Bone marrow (tissue), 2 donors: ENCODE measurements around the gene GSK3A.

ENCODE experiments used
- DNase-seq, 2 donors: peaks; one replicate each; lab custom pipeline; 2025; lab: John Stamatoyannopoulos, UW

Gene GSK3A

GRCh38 chr19:42281146-42281826 lies 38.9 kb upstream of the GSK3A start:
- DNase-seq, result peak in 1 of 2 donors; percentile 17

GRCh38 chr19:42280815-42281145 lies 38.4 kb upstream of the GSK3A start:
- peak in 1 of 2 donors; percentile 27 for DNase-seq

DNA sequence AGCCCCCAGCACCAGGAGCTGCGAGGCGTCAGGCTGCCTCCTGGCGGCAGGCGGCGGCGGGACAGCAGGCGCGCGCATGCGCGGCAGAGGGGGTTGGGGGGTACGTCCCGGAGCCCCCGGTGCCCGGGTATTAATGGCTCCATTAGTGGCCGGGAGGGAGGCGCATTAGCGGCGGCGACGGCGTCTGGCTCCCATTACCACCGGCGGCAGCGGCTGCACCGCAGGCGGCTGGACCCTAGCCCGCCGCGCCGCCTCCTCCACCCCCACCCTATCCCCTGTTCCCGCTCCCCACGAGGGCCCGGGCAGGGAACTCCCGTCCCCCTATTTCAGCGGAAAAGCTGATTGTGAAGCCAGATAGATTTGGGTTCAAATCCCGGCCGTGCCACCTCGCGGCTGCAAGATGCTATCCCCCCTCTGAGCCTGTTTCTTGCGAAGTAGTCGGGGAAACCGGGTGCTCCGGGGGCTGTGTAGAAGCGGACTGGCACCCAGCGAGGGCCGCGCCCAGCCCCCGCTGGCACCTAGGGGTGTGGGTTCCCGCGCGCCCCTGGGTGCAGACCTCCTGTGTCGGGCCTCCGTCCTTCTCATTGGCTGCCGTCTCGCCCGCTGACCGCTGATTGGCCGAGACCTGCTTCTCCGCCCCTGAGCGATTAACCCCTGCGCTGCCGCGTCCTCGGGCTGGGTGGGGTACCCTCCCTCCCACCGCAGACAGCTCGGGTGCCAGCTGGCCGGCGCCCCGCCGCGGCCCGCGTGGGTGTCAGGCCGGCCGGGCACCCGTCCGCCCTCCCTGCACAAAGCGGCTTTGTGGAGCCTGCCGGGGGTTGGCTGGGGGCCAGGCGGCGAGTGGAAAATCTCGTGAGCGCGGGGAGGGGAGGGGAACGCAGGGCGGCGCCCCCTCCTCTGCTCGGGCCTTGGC lies 37.8 kb upstream of the GSK3A start:
- DNase-seq, result peak; percentile 50 to 65

- DNase-seq, result peak in 1 of 2 donors; percentile 41
Observed at GRCh38 chr19:42279155-42279901, 36.9 kb upstream of the GSK3A start.

GRCh38 chr19:42278452-42279154 lies 36.2 kb upstream of the GSK3A start:
- no peak for DNase-seq

GRCh38 chr19:42277821-42278451 lies 35.5 kb upstream of the GSK3A start:
- no peak for DNase-seq

DNA sequence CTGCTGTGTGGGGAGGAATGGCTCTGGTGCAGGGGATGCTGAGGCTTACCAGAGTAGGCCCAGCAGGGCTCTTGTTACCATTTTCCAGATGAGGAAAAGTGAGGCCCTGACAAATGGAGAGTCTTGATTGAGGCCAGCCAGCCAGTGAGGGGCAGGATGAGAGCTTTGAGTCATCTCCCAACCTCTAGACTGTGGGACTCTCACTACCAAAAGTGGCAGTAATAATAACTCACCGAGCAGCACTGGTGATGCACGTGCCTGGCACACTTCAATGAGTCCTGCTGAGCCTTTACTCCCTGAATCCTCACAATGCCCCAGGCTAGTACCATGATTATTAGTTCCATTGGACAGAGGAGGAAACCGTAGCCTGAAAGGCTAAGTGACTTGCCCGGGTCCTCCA lies 34.4 kb upstream of the GSK3A start:
- DNase-seq, result no peak

- no peak for DNase-seq
Observed at GRCh38 chr19:42276284-42276683, 33.9 kb upstream of the GSK3A start.

GRCh38 chr19:42275517-42275916 lies 33.1 kb upstream of the GSK3A start:
- no peak for DNase-seq

DNA sequence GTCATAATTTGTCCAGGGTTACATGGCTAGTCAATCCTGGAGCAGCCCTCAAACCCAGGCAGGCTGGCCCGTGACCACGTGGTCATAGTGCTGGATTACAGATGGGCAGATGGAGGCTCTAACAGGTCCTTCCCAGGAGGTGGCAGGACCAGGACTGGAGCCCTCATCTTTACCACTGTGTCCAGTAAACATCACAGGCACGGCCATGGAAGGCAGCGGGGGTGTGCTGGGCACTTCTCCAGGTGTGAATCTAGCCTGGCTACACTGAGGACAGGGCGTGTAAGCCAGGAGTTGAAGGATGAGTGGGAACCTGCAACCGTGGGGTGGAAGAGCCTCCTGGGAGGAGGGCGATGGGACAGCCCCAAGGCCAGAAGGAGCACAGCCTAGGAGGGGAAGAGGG lies 32.7 kb upstream of the GSK3A start:
- DNase-seq, result no peak

DNA sequence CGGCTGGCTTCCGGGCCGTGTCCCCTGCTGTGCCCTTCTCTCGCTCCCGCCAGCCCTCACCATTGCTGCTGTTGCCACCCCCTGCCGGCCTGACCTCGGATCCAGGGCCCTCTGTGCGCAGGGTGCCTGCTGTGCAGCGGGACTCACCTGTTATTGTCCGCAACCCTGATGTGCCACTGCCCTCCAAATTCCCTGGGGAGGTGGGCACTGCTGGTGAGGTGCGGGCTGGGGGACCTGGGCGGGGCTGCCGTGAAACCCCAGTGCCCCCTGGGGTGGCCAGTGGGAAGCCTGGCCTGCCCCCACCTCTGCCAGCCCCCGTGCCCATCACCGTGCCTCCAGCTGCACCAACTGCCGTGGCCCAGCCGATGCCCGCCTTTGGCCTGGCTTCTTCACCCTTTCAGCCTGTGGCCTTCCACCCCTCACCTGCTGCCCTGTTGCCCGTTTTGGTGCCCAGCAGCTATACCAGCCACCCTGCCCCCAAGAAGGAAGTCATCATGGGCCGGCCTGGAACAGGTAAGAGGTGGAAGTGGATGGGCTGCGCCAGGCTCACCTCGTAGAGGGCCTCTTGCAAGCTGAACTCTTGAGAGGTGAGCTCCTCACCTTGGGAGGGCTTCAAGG lies 31.8 kb upstream of the GSK3A start:
- no peak for DNase-seq

DNA sequence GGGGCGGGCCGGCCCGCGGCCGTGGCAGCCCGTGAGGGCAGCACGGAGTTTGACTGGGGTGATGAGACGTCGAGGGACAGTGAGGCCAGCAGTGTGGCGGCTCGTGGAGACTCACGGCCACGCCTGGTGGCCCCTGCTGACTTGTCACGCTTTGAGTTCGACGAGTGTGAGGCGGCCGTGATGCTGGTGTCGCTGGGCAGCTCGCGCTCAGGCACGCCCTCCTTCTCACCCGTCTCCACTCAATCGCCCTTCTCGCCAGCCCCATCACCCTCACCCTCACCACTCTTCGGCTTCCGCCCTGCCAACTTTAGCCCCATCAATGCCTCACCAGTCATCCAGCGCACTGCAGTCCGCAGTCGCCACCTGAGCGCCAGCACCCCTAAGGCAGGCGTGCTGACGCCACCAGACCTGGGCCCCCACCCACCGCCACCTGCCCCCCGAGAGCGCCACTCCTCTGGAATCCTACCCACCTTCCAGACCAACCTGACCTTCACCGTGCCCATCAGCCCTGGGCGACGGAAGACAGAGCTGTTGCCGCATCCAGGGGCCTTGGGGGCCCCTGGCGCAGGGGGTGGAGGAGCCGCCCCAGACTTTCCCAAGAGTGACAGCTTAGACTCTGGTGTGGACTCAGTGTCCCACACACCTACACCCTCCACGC lies 31.1 kb upstream of the GSK3A start:
- no peak for DNase-seq

GRCh38 chr19:42272989-42273406 lies 30.6 kb upstream of the GSK3A start:
- DNase-seq, result no peak

DNA sequence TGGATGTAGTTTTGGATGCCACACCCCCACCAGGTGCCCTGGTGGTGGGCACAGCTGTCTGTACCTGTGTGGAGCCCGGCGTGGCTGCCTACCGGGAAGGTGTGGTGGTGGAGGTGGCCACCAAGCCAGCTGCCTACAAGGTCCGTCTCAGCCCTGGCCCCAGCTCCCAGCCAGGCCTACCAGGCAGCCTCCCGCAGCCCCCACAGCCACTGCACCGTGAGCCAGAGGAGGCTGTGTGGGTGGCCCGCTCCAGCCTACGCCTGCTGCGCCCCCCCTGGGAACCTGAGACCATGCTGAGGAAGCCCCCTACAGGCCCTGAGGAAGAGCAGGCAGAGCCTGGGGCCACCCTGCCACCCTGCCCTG lies 30.1 kb upstream of the GSK3A start:
- DNase-seq, result no peak

DNA sequence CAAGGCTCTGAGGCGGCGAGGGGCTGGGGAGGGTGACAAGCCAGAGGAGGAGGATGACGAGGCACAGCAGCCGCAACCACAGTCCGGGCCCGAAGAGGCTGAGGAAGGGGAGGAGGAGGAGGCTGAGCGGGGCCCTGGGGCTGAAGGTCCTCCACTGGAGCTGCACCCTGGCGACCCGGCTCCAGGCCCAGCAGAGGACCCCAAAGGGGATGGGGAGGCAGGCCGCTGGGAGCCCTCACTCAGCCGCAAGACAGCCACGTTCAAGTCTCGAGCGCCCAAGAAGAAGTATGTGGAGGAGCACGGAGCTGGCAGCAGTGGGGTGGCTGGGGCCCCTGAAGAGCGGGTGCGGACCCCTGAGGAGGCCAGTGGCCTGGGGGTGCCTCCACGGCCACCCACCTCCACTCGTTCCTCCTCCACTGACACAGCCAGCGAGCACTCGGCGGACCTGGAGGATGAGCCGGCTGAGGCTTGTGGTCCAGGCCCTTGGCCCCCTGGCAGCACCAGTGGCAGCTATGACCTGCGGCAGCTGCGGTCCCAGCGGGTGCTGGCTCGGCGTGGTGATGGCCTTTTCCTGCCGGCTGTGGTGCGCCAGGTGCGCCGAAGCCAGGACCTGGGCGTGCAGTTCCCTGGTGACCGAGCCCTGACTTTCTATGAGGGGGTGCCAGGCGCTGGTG lies 29.6 kb upstream of the GSK3A start:
- DNase-seq, result no peak

DNA sequence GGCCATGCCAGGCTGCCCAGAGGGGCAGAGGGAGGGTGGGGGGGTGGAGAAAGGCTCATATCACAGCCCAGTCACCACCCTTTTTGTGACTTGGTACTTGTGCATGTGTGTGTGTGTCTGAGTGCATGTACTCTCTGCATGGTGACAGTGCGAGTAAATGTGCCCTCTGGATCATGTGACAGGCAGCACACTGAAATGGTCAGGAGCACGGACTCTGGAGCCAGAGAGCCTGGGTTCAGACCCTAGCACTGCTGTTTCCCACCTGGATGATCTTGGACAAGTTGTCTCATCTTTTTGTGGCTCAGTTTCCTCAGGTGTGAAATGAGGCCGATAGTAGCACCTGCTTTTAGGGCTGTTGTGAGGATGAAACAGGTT lies 28.6 kb upstream of the GSK3A start:
- no peak for DNase-seq

GRCh38 chr19:42270346-42271044 lies 28.1 kb upstream of the GSK3A start:
- peak; percentile 37 to 79 for DNase-seq

- DNase-seq, result no peak
Observed at GRCh38 chr19:42269478-42270345, 27.3 kb upstream of the GSK3A start.
